CD8-positive, alpha-beta memory T cell (primary cell): ENCODE results near the gene EXOC6B. TPM values are rescaled to one million over a fixed set of nuclear protein-coding genes. Genes with fewer than 3 reads are reported as not detected.
"Not testable (repeated sequence)": the region's sequence is repeated elsewhere in the genome, so short reads cannot be mapped to it uniquely, and the experiment has no call there.

ENCODE experiments used
- CTCF ChIA-PET: fragments of 350-600 bp; sonication (Branson Sonifier 250); formaldehyde crosslinking; loops from one replicate; lab custom pipeline; 2021; ENCODE audit warnings: antibody characterized with exemption; lab: Charles Lee
- POLR2A ChIA-PET: fragments of 350-600 bp; sonication (Branson Sonifier 250); formaldehyde crosslinking; loops from one replicate; lab custom pipeline; 2021; ENCODE audit warnings: antibody characterized with exemption; lab: Charles Lee
- DNase-seq, 5 donors: peaks; one replicate each; pipeline versions ENCODE4 v3.0.0 to v3.0.0-alpha.2; 2020 to 2022; ENCODE audit warnings: mixed read lengths in 1 of 5
- H3K27ac ChIP-seq: one replicate; pipeline ENCODE4 v1.7.0; 2013; ENCODE audit warnings: low read depth, mild to moderate bottlenecking, low read length, moderate library complexity
- H3K27me3 ChIP-seq: 2 replicates; pipeline ENCODE4 v1.7.0; 2013; ENCODE audit warnings: low read length, mild to moderate bottlenecking; ENCODE audit not compliant: insufficient read depth, poor library complexity, severe bottlenecking
- H3K36me3 ChIP-seq: 2 replicates; pipeline ENCODE4 v1.7.0; 2013; ENCODE audit warnings: mild to moderate bottlenecking, low read length, moderate library complexity; ENCODE audit not compliant: insufficient read depth
- H3K4me1 ChIP-seq: 2 replicates; pipeline ENCODE4 v1.7.0; 2013; ENCODE audit warnings: mild to moderate bottlenecking, low read length, moderate library complexity; ENCODE audit not compliant: insufficient read depth
- H3K4me3 ChIP-seq: 2 replicates; pipeline ENCODE4 v1.7.0; 2013; ENCODE audit warnings: mild to moderate bottlenecking, low read length
- H3K9me3 ChIP-seq: 2 replicates; pipeline ENCODE4 v1.7.0; 2013; ENCODE audit warnings: mild to moderate bottlenecking, low read length
- H3K27ac Mint-ChIP-seq, 8 donors: one replicate each; pipeline ENCODE4 v1.8.0; 2020 to 2021; ENCODE audit warnings: mixed read lengths in 8 of 8, mild to moderate bottlenecking in 6 of 8, inconsistent platforms in 3 of 8, moderate library complexity in 3 of 8
- H3K27me3 Mint-ChIP-seq, 2 donors: one replicate each; pipeline ENCODE4 v1.8.0; 2020 to 2021; ENCODE audit warnings: mixed read lengths in 2 of 2, mild to moderate bottlenecking in 1 of 2, moderate library complexity in 1 of 2
- H3K36me3 Mint-ChIP-seq, 3 donors: one replicate each; pipeline ENCODE4 v1.8.0; 2020 to 2021; ENCODE audit warnings: mixed read lengths in 3 of 3, inconsistent platforms in 1 of 3, mild to moderate bottlenecking in 1 of 3
- H3K4me1 Mint-ChIP-seq, 3 donors: one replicate each; pipeline ENCODE4 v1.8.0; 2020 to 2021; ENCODE audit warnings: mixed read lengths in 3 of 3, inconsistent platforms in 1 of 3, mild to moderate bottlenecking in 1 of 3
- H3K4me3 Mint-ChIP-seq, 7 donors: one replicate each; pipeline ENCODE4 v1.8.0; 2020 to 2021; ENCODE audit warnings: mixed read lengths in 7 of 7, mild to moderate bottlenecking in 6 of 7, moderate library complexity in 4 of 7, inconsistent platforms in 2 of 7
- H3K9me3 Mint-ChIP-seq, 5 donors: one replicate each; pipeline ENCODE4 v1.8.0; 2020 to 2022; ENCODE audit warnings: mixed read lengths in 5 of 5, mild to moderate bottlenecking in 3 of 5, moderate library complexity in 2 of 5, inconsistent platforms in 1 of 5
- polyA plus RNA-seq: library from polyadenylated mRNA; unstranded; fragments of 300-500 nt; fragmentation: Illumina TruSeq; gene quantifications from one replicate; pipeline ENCODE4 v1.2.3, GENCODE V29; 2021
- total RNA-seq, 2 experiments: library from RNA; stranded (reverse); gene quantifications; one replicate each; pipeline ENCODE4 v1.2.3, GENCODE V29; 2021

Gene EXOC6B
- total and polyA plus RNA-seq, 3 experiments from 2014 or later: 2.1 to 9.4 (median 7.1) TPM

DNA sequence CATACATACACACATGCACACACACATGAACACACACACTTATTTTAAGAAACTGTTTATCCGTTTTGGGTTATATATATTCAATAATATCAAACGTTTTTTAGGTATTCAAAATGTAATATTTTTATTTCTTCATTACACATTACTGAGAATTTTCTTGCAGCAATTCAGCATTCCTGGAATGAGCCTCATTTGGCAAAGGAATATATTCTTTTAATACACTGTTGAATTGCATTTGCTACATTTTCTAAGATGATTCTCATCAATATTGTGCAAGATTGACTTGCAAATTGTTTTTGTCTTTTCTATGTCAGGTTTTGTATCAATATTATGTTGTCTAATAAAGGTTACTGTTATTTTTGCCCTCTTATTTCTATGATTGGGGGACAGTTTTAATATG lies 402.1 kb downstream of the EXOC6B start:
- Mint-ChIP-seq H3K4me1 (no peaks in the 10 kb centered on the region), H3K4me3 (no peak overlapping the region), H3K36me3 (peaks cover 6 to 65% (median 37%) of the 10 kb centered on the region in 3 donors), H3K27me3 (no peaks in the 10 kb centered on the region), H3K27ac (no peak overlapping the region), H3K9me3 (peaks cover 35 to 64% (median 39%) of the 10 kb centered on the region in 5 donors)
- no peaks in the 10 kb centered on the region for H3K4me1 ChIP-seq
- POLR2A ChIA-PET: no interaction called here
- H3K4me3 ChIP-seq: no peak overlapping the region
- CTCF ChIA-PET: no interaction called here
- H3K36me3 ChIP-seq: no peaks in the 10 kb centered on the region
- H3K9me3 ChIP-seq: no peaks in the 10 kb centered on the region
- H3K27me3 ChIP-seq: no peaks in the 10 kb centered on the region
- no peak overlapping the region for H3K27ac ChIP-seq
- DNase-seq: no peak

DNA sequence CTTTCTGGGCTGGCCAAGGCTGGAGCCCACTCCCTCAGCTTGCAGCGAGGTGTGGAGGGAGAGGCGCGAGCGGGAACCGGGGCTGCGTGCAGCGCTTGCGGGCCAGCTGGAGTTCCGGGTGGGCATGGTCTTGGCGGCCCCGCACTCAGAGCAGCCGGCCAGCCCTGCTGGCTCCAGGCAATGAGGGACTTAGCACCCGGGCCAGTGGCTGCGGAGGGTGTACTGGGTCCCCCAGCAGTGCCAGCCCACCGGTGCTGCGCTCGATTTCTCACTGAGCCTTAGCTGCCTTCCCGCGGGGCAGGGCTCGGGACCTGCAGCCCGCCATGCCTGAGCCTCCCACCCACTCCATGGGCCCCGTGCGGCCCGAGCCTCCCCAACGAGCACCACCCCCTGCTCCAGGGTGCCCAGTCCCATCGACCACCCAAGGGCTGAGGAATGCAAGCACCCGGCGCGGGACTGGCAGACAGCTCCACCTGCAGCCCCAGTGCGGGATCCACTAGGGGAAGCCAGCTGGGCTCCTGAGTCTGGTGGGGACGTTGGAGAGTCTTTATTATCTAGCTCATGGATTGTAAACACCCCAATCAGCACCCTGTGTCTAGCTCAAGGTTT lies 404.0 kb downstream of the EXOC6B start:
- H3K4me1 Mint-ChIP-seq, POLR2A ChIA-PET: not testable (repeated sequence)
- peaks cover 35 to 63% (median 39%) of the 10 kb centered on the region in 5 donors for H3K9me3 Mint-ChIP-seq

DNA sequence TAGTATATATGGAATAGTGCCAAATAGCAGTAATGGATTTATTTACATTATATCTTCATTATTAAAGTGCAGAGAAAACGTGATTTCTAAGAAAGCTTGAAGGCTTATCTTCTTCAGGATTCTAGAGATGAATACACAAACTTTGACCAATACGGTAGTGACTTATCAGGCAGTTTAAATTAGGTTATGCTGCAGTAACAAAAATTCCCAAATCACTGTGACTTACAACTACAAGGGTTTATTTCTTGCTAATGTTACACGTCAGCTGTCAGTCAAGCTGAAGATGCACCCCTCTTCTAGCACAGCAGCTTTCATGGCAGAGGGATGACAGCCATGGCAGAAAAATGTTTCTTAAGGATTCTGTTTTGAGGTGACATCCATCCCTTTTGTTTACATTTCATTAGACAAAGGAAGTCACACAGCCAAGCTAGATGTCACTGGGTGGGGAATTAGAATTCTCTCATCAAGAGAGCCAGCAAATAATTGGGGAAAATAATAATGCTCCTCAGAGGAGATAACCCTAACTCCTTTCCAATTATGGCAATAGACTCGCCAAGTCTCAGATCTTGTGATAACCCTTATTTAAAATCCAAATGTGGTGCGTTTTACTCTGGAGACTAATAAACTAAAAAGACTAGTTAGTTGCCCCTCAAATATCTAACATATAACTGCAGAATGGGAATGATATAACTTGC lies 409.9 kb downstream of the EXOC6B start:
- ChIA-PET CTCF (no interaction called here), POLR2A (no interaction called here)
- no peak overlapping the region for H3K4me3 ChIP-seq
- no peak overlapping the region for H3K27ac ChIP-seq
- Mint-ChIP-seq H3K4me1 (no peaks in the 10 kb centered on the region), H3K27ac (no peak overlapping the region), H3K36me3 (peaks cover 0 to 22% (median 6%) of the 10 kb centered on the region in 3 donors), H3K9me3 (peaks cover 18 to 53% (median 26%) of the 10 kb centered on the region in 5 donors), H3K27me3 (no peaks in the 10 kb centered on the region), H3K4me3 (no peak overlapping the region)
- no peaks in the 10 kb centered on the region for H3K27me3 ChIP-seq
- H3K9me3 ChIP-seq: no peaks in the 10 kb centered on the region
- H3K36me3 ChIP-seq: no peaks in the 10 kb centered on the region
- no peak for DNase-seq
- H3K4me1 ChIP-seq: no peaks in the 10 kb centered on the region

More for the DNA sequence above, 404.0 kb downstream of the EXOC6B start:
- H3K36me3 Mint-ChIP-seq: peaks cover 6 to 56% (median 32%) of the 10 kb centered on the region in 3 donors
- H3K27me3 Mint-ChIP-seq, H3K27ac ChIP-seq, H3K27ac Mint-ChIP-seq, H3K4me3 ChIP-seq, H3K36me3 ChIP-seq, CTCF ChIA-PET, H3K9me3 ChIP-seq, H3K27me3 ChIP-seq, H3K4me1 ChIP-seq, H3K4me3 Mint-ChIP-seq, DNase-seq: not testable (repeated sequence)

DNA sequence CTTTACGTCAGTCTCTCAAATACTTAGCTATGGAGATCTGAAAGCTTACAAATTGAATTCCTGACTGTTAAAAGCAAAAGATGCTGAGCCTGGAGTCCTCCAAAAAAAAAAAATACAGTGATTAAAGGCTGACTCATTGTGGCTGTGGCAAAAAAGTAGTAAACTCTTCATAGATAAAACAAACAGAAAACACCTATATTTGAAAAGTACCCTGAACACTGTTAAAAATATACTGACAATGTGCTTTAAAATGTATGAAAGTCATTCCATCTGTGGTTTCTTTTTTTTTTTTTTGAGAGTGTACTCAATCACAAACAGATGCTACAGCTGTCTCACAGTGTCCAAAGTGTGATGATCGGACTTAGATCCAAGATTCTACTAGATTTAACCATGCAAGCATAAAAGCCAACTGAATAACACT lies 410.6 kb downstream of the EXOC6B start:
- peaks cover 12 to 47% (median 22%) of the 10 kb centered on the region in 5 donors for H3K9me3 Mint-ChIP-seq
- no peak overlapping the region for H3K4me3 Mint-ChIP-seq
- no peak for DNase-seq
- H3K27ac ChIP-seq: no peak overlapping the region
- no peak overlapping the region for H3K4me3 ChIP-seq
- no peaks in the 10 kb centered on the region for H3K27me3 Mint-ChIP-seq
- peaks cover 0 to 15% (median 0%) of the 10 kb centered on the region in 3 donors for H3K36me3 Mint-ChIP-seq
- POLR2A ChIA-PET: no interaction called here
- no peaks in the 10 kb centered on the region for H3K9me3 ChIP-seq
- H3K4me1 Mint-ChIP-seq: no peaks in the 10 kb centered on the region
- H3K4me1 ChIP-seq: no peaks in the 10 kb centered on the region
- no peaks in the 10 kb centered on the region for H3K27me3 ChIP-seq
- CTCF ChIA-PET: no interaction called here
- no peak overlapping the region for H3K27ac Mint-ChIP-seq
- no peaks in the 10 kb centered on the region for H3K36me3 ChIP-seq

DNA sequence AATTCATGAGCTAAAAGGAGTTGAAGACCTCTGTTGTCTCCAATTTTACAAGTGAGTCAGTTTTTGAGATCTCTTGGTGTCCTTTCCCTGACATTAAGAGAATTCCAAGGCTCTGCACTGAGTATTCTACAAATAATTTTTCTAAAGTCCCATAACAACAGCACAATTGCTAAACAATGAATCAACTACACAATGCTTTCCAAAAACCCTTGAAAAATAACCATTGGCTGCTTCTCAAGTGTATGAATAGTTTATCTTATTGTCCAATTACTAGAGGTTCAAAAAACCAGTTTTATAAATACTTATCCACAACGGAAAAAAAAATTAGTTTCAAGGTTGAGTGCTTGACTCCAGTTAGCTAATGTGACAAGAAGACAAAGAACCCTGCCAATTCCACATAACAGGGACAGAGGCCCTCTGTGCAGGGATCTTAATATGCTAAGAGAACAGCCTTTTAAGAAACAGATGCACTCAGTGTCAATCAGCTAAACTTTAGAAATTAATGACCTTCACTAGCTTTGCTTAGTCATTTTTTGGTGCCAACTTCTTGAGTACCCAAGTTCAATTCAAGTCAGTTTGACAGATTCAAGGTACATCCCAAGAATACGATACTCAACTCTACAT lies 411.6 kb downstream of the EXOC6B start:
- POLR2A ChIA-PET: no interaction called here
- Mint-ChIP-seq H3K4me1 (no peaks in the 10 kb centered on the region), H3K4me3 (no peak overlapping the region)

DNA sequence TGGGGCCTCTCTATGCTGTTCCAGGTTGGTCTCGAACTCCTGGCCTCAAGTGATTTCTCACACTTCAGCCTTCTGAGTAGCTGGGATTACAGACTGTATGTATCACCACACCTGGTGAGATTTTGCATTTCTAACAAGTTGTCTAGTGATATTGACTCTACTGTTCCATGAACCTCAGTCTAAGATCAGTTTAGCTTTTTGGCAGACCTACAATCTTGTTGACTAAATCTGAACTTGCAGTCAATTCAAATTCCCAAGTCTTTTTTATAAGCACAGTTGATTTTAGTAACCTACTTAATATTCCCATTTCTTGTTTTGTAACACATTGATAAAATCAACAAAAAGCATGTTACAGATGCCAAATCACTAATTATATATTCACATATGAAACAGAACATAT lies 412.1 kb downstream of the EXOC6B start:
- H3K27ac ChIP-seq: no peak overlapping the region
- DNase-seq: no peak
- H3K4me3 ChIP-seq: no peak overlapping the region
- Mint-ChIP-seq H3K9me3 (peaks cover 6 to 47% (median 18%) of the 10 kb centered on the region in 5 donors), H3K27ac (no peak overlapping the region), H3K4me1 (no peaks in the 10 kb centered on the region), H3K36me3 (peaks cover 0 to 15% (median 0%) of the 10 kb centered on the region in 3 donors), H3K27me3 (no peaks in the 10 kb centered on the region), H3K4me3 (no peak overlapping the region)
- no peaks in the 10 kb centered on the region for H3K4me1 ChIP-seq
- H3K36me3 ChIP-seq: no peaks in the 10 kb centered on the region
- CTCF ChIA-PET: interaction anchor here (1.4 kb wide), 1 partner anchor 27 kb away, joined by 3 read pairs; no protein-coding TSS in a partner anchor
- no peaks in the 10 kb centered on the region for H3K9me3 ChIP-seq
- H3K27me3 ChIP-seq: no peaks in the 10 kb centered on the region
- POLR2A ChIA-PET: no interaction called here

More for the DNA sequence above, 411.6 kb downstream of the EXOC6B start:
- CTCF ChIA-PET: interaction anchor here (1.4 kb wide), 1 partner anchor 26 kb away, joined by 3 read pairs; no protein-coding TSS in a partner anchor
- H3K27me3 Mint-ChIP-seq: no peaks in the 10 kb centered on the region
- no peak overlapping the region for H3K4me3 ChIP-seq
- H3K9me3 ChIP-seq: no peaks in the 10 kb centered on the region
- H3K9me3 Mint-ChIP-seq: peaks cover 8 to 48% (median 18%) of the 10 kb centered on the region in 5 donors
- no peaks in the 10 kb centered on the region for H3K4me1 ChIP-seq
- peaks cover 0 to 15% (median 0%) of the 10 kb centered on the region in 3 donors for H3K36me3 Mint-ChIP-seq
- no peak overlapping the region for H3K27ac ChIP-seq
- H3K27ac Mint-ChIP-seq: no peak overlapping the region
- no peaks in the 10 kb centered on the region for H3K27me3 ChIP-seq
- no peak for DNase-seq
- no peaks in the 10 kb centered on the region for H3K36me3 ChIP-seq

DNA sequence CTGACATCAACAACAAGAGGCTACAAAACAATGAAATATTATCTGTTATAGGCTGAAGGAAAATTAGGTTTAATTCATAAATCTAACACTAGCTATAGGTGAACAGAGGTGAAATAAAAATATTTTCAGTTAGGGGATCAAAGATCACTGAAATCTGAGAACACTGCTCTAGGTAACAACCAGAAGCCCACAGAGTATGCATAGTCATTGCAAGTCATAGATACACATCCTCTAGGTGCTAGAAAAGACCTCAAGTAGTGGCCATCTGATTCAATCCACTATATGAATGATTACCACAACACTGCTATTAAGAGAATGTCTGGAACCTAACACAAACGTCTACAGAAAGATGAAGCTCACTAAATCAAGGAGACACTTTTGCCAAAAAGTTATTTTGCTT lies 413.6 kb downstream of the EXOC6B start:
- CTCF ChIA-PET: no interaction called here
- H3K27me3 Mint-ChIP-seq: no peaks in the 10 kb centered on the region
- no peak for DNase-seq
- no peaks in the 10 kb centered on the region for H3K9me3 ChIP-seq
- H3K27ac Mint-ChIP-seq: no peak overlapping the region
- H3K27me3 ChIP-seq: no peaks in the 10 kb centered on the region
- no peak overlapping the region for H3K4me3 Mint-ChIP-seq
- no peak overlapping the region for H3K4me3 ChIP-seq
- H3K9me3 Mint-ChIP-seq: peaks cover 8 to 52% (median 19%) of the 10 kb centered on the region in 5 donors
- H3K27ac ChIP-seq: no peak overlapping the region
- H3K4me1 ChIP-seq: no peaks in the 10 kb centered on the region
- no peaks in the 10 kb centered on the region for H3K36me3 ChIP-seq
- peaks cover 0 to 15% (median 0%) of the 10 kb centered on the region in 3 donors for H3K36me3 Mint-ChIP-seq
- POLR2A ChIA-PET: no interaction called here
- H3K4me1 Mint-ChIP-seq: no peaks in the 10 kb centered on the region

DNA sequence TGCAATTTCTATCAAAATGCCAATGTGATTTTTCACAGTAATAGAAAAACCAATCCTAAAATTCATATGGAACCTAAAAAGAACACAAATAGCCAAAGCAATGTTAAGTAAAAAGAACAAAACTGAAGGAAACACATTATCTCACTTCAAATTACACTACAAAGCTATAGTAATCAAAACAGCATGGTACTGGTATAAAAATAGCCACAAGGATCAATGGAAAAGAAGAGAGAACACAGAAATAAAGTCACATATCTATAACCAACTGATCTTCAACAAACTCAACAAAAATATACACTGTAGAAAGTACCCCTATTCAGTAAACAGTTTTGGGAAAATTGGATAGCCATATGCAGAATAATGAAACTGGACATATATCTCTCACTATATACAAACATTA lies 426.0 kb downstream of the EXOC6B start:
- no peak overlapping the region for H3K4me3 ChIP-seq
- Mint-ChIP-seq H3K9me3 (peaks cover 16 to 52% (median 26%) of the 10 kb centered on the region in 5 donors), H3K27me3 (peaks cover 0 to 3% of the 10 kb centered on the region in 2 donors), H3K36me3 (peaks cover 0 to 52% (median 6%) of the 10 kb centered on the region in 3 donors), H3K4me1 (no peaks in the 10 kb centered on the region), H3K4me3 (no peak overlapping the region), H3K27ac (no peak overlapping the region)
- CTCF ChIA-PET: no interaction called here
- H3K27ac ChIP-seq: no peak overlapping the region
- H3K36me3 ChIP-seq: no peaks in the 10 kb centered on the region
- H3K4me1 ChIP-seq: no peaks in the 10 kb centered on the region
- DNase-seq: no peak
- H3K27me3 ChIP-seq: no peaks in the 10 kb centered on the region
- POLR2A ChIA-PET: no interaction called here
- H3K9me3 ChIP-seq: no peaks in the 10 kb centered on the region
